ENCODE results near the gene RBM22. TPM values are rescaled to one million over a fixed set of nuclear protein-coding genes. Genes with fewer than 3 reads are reported as not detected.

RBM22 gene
- 46.5 to 55.1 TPM (median 47.1 TPM) in 5 replicates for total RNA-seq (2022; extraction: Qiagen RNA extraction; ENCODE audit: low read depth)

GRCh38 chr5:150700594-150701377 is at the start of gene RBM22:
TSS of gene RBM22 (minus strand) at chr5:150701062. CDS start at chr5:150700985, 77 bp downstream.

GRCh38 chr5:150661086-150661485 is 39.8 kb downstream of the RBM22 start, which contains the start of gene MYOZ3:
TSS of gene MYOZ3 (plus strand) at chr5:150661251. CDS start at chr5:150662942, 1,691 bp downstream.

Other genes starting within 250 kb of the RBM22 start
- gene NDST1, start 192.9 kb downstream of the RBM22 start, total RNA-seq (2022; extraction: Qiagen RNA extraction; ENCODE audit: low read depth) = 44.1 to 72.1 TPM (median 55.8 TPM) in 5 replicates
- 20.6 to 28.6 TPM (median 26.2 TPM) in 5 replicates for gene SYNPO, start 60.4 kb downstream of the RBM22 start, total RNA-seq (2022; extraction: Qiagen RNA extraction; ENCODE audit: low read depth)
- gene MYOZ3, start 39.8 kb downstream of the RBM22 start, total RNA-seq (2022; extraction: Qiagen RNA extraction; ENCODE audit: low read depth) = 0.05 to 0.25 TPM in 2 of 5 replicates, not detected in the others
- 17.4 to 19.1 TPM (median 18.7 TPM) in 5 replicates for gene DCTN4, start 58.0 kb upstream of the RBM22 start, total RNA-seq (2022; extraction: Qiagen RNA extraction; ENCODE audit: low read depth)
- 3.4 to 4.1 TPM (median 4.0 TPM) in 5 replicates for gene SMIM3, start 77.7 kb upstream of the RBM22 start, total RNA-seq (2022; extraction: Qiagen RNA extraction; ENCODE audit: low read depth)
- gene IRGM, start 145.5 kb upstream of the RBM22 start, total RNA-seq (2022; extraction: Qiagen RNA extraction; ENCODE audit: low read depth) = 0.06 to 0.37 TPM (median 0.15 TPM) in 3 of 5 replicates, not detected in the others
- gene ZNF300, start 203.9 kb upstream of the RBM22 start, total RNA-seq (2022; extraction: Qiagen RNA extraction; ENCODE audit: low read depth) = 1.4 to 2.8 TPM (median 2.5 TPM) in 5 replicates